OCI-LY7 (cell line): ENCODE measurements around the gene CNOT4.

Experiments
- EZH2phosphoT487 ChIP-seq: fragments of 200-600 bp; sonication (generic); IDR thresholded peaks from 2 replicates; pipeline ENCODE4 v1.6.1; 2018; ENCODE audit warnings: low read depth, borderline replicate concordance, mild to moderate bottlenecking, mixed run types, antibody characterized with exemption, low read length, moderate library complexity, mixed read lengths
- TF ChIP-seq, protein P1 (sequence below): fragments of 200-600 bp; sonication (generic); conservative IDR thresholded peaks from 2 replicates; pipeline ENCODE4 v1.5.1; 2014; ENCODE audit warnings: mild to moderate bottlenecking, antibody characterized with exemption, low read length, moderate library complexity, mixed read lengths

DNA sequence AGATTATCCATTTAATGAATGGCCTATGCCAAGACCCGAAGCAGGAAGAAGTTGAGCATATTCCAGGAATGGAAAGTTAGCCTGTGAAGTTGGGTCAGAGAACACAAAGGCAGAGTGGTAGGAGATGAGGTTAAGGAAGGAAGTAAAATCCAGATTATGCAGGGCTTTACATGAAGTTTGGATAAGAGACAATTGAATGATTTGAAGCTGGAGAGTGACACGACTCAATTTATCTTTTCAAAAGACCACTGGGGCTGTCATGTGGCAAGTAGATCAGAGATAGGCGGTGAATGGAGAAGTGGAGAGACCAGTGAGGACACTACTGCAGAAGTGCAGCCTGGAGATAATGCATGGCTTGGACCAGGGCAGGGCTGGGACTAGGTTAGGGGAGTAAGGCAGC lies 7.2 kb upstream of the CNOT4 start:
- TF ChIP-seq, protein P1, sequence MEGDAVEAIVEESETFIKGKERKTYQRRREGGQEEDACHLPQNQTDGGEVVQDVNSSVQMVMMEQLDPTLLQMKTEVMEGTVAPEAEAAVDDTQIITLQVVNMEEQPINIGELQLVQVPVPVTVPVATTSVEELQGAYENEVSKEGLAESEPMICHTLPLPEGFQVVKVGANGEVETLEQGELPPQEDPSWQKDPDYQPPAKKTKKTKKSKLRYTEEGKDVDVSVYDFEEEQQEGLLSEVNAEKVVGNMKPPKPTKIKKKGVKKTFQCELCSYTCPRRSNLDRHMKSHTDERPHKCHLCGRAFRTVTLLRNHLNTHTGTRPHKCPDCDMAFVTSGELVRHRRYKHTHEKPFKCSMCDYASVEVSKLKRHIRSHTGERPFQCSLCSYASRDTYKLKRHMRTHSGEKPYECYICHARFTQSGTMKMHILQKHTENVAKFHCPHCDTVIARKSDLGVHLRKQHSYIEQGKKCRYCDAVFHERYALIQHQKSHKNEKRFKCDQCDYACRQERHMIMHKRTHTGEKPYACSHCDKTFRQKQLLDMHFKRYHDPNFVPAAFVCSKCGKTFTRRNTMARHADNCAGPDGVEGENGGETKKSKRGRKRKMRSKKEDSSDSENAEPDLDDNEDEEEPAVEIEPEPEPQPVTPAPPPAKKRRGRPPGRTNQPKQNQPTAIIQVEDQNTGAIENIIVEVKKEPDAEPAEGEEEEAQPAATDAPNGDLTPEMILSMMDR, result no peak
- no peak for TF ChIP-seq EZH2phosphoT487
